Measurements from ENCODE around the gene POLR3GL.
"Not testable (repeated sequence)": the region's sequence is repeated elsewhere in the genome, so short reads cannot be mapped to it uniquely, and the experiment has no call there.

Gene POLR3GL, protein sequence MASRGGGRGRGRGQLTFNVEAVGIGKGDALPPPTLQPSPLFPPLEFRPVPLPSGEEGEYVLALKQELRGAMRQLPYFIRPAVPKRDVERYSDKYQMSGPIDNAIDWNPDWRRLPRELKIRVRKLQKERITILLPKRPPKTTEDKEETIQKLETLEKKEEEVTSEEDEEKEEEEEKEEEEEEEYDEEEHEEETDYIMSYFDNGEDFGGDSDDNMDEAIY

DNA sequence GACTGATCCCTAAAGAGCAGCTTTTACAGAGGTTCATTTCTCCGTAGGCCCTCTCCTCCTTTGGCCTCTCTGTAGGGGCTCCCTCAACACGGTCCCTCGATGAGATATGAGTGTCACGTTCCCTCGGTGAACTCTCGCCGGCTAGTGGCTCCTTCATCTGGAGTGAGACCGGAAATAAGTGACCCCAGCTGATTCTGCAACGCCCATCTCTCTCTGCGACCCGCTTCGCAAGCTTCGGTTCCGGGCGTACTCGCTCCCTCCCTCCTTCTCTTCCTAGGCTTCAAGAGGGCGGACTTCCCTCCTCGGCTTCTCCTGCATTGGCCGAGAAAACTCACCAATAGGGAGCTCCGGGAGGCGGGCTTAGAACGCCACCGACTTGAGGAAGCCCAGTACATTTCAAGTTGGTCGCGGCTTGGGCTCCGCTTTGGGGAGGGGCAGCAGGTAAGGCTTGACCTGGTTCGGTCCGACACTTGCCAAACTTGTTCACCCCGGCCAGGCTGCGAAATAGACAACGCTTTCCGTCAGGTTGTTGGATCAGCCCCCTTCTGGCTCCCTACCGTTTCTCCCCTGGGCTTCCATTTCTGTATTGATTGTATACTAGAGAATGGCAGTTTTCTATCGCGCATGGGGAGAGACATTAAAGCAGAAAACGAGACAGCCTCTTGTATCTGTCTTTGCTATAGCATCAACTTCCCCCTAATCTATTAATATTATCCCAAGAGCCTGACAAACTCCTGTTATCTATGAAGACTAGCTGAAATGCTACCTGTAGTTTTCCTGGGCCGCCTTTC is at the start of gene POLR3GL, which contains the start of gene ANKRD34A:
POLR3GL (plus strand) TSS at position 363 of the 791 bp plus-strand sequence. CDS start 10,176 bp downstream, outside the sequence.
ANKRD34A (minus strand) TSS at position 248 of the 791 bp plus-strand sequence. CDS start 2,816 bp downstream, outside the sequence.
- peak; percentile 75 for DNase-seq

DNA sequence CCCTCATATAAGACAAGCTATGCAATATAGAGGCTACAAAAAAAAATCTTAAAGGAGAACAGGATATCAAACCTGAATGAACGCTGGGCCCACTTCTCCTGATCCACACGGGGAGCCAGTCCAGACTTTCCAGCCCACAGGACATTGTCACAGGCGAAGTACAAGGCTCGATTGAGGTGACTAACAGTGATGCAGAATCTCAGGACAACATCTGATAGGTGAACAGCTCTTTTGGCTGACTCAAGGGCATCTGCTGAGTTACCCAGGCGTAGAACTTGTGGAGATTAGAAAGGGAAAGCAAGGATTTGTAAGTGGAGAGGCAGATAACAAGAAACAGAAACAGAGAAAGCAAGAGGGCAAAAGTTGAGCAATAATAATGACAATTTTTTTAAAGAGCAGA is 47.7 kb upstream of the POLR3GL start:
- DNase-seq = no peak

DNA sequence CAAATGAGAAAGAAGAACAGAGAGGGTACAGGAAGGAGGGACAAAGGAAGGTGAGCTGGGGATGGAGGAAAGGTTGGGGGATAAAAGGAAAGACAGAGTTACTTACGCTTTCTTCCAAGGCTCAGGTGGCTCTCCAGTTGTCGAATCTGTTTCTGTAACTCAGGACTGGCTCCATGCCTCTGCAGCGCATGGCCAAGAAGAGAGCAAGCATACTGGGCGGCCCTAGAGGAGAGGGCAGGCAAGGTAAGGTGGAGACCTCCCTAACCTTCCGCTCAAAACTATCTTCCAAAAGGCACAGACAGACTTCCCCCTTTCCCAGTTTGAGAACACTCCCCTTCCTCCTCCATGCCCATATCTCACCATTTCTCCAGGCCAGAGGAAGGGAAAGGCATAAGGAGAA is 46.9 kb upstream of the POLR3GL start:
- no peak for DNase-seq

DNA sequence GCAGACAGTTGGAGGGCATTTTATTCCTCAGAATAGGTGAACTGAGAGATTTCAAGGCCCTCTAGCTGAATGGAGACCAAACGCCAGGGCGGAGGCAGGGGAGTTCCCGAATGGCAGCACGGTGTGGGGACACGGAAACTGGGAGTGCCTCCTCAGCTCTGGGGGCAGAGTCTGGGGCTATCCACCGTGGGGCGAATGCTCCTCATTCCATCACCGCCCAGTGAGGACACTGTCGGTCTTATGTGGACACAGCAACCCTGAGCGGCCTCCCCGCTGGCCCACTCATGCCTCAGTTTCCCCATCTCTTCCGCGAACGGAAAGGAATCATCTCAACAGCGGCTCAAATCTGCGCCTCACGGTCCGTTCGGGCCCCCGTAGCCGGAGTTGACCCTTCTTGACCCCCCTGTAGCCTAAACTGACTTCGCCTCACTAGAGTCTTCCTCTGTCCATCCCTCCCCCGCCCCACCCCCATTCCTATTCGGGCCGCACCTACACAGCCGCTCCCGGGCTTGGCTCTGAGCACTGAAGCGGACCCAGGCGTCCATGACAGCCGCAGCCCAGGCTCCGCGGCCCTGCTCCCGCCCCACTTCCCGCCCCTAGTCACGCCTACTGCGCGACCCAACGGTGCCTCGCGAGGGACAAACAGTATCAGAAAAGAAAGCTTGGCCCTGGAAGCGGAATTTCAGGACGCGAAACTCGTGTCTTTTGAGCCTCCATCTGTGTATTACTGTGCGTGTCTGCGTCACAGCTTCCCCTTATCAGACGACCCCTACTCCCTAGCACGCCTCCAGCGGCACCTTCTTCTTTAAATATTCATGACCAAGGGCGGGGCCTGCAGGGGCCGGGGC is 46.1 kb upstream of the POLR3GL start, which contains the start of gene PEX11B:
PEX11B (minus strand) TSS at position 574 of the 848 bp plus-strand sequence; CDS start at position 545, 29 bp downstream.
- DNase-seq = peak; percentile 51

DNA sequence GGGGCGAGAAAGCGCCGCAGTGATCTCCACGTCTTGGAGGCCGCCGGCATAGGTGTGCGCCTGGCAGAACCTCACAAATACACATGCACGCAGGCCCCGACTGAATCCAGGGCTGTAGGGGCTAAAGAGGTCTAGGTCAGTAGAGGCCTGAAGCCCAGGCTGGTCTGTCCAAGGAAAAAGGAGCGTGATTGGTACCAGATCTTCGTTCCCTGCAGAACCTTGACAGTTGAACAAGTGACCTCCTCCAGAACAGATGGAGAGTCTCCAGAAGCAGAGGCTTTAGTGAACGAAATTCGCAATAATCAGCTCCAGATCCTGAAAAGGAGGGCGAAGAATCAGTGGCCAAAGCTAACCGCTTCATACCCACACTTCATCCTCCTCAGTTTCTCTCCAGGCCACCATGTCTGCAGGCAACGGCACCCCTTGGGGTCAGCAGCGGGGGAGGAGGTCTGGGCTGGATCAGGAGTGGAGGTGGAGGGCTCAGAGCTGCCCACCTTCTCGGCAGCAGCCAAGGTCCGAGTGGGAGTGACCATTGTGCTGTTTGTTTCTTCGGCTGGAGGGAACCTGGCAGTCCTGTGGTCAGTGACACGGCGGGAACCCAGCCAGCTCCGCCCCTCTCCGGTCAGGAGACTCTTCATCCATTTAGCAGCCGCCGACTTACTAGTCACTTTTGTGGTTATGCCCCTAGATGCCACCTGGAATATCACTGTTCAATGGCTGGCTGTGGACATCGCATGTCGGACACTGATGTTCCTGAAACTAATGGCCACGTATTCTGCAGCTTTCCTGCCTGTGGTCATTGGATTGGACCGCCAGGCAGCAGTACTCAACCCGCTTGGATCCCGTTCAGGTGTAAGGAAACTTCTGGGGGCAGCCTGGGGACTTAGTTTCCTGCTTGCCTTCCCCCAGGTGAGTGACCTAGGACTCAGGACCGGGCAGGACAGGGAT is 45.2 kb upstream of the POLR3GL start:
- no peak for DNase-seq

DNA sequence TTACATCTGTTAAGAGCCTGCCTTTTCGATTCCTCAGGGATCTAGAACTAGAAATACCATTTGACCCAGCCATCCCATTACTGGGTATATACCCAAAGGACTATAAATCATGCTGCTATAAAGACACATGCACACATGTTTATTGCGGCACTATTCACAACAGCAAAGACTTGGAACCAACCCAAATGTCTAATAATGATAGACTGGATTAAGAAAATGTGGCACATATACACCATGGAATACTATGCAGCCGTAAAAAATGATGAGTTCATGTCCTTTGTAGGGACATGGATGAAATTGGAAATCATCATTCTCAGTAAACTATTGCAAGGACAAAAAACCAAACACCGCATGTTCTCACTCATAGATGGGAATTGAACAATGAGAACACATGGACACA is 44.2 kb upstream of the POLR3GL start:
- not testable (repeated sequence) for DNase-seq

DNA sequence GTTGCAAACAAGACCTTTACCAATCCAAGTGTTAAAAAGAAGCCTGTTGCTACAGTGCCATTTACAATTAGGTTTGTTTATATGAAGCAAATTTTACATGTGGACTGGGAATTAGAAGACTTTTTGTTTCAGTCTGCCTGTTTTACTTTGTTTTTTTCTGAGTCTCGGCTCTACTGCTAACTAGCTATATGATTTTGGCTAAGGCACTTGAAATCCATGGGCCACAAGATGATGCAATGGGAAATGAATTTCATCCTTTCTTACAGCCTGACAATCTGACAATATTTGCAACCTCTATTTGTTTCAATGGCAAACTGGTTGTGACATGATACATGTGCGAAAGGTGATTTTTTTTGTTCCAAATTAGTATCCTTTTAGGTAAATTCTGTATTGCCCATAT is 42.2 kb upstream of the POLR3GL start:
- DNase-seq = no peak

DNA sequence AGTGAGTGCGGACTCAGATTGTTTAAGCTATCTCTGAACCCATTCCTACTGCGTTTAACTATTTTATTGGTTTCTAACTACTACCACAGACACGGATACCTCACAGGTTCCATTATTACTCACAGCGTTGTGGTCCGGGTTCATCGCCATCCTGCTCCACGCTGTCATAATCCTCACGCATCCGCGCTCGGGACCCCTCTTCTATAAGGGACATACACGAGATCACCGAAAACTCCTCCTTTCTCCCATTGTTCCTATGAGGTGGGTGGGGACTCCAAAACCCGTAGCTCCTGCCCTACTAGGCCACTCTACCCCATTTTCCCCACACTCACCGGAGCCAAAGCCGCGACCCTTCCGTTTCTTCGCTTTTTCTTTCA is 37.8 kb upstream of the POLR3GL start:
- no peak for DNase-seq

DNA sequence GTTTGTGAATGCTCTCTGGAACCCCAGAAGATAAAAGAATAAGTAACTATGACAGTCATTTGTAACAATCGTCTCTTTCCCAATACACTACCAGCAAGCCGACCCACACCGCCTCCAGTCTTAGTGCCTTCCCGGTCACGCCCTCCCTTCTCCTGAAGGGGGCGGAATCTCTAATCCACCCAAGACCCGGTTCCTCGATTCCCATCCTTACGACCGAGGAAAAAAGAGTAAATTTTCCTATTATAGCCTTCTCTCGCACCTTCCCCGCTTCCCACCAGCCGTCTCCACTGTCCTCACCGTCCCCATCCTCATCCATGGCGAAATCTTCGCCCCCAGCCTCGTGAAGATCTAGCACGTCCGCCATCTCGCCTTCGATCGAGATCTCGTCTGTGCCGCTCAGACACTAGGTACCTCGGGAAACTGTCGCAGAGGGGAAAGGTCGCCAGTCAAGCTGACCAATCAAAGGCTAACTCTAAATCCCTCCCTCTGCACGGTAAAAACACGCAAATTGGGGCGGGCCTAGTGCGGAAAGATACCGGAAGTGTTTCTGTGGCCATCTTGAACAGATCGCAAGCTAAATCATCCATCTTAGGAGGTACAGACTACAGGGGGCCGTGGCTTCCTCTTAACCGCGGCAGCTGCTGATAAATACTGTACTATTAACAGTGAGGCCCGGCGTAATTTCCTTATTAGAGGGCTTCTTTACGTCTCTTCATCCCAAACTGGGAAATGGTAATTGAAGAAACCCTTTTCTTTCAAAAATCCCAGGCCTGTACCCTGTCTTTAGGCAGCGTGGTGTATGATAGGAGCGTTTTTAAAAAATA is 37.2 kb upstream of the POLR3GL start, which contains the start of gene RBM8A:
RBM8A (minus strand) TSS at position 422 of the 824 bp plus-strand sequence; CDS start at position 364, 58 bp downstream.
- DNase-seq = peak; percentile 89

DNA sequence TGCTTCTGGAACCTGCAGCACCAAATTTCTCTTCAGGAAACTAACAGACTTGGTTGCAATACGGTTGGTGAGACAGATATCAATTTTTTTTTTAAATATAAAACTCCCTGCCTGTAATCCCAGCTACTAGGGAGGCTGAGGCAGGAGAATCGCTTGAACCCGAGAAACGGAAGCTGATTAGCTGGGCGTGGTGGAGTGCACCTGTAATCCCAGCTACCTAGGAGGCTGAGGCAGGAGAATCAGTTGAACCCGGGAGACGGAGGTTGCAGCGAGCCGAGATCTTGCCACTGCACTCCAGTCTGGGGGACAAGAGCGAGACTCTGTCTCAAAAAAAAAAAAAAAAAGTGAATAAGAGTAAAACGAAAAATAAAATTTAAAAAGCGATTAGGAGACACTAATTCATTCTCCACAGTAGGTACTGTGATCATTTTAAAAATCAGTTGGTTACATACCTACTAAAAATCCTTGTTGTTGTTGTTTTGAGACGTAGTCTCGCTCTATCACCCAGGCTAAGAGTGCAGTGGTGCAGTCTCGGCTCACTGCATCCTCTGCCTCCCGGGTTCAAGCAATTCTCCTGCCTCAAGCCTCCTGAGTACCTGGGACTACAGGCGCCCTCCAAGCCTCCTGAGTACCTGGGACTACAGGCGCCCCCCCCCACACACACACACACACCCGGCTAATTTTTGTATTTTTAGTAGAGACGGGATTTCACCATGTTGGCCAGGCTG is 36.4 kb upstream of the POLR3GL start:
- no peak for DNase-seq

DNA sequence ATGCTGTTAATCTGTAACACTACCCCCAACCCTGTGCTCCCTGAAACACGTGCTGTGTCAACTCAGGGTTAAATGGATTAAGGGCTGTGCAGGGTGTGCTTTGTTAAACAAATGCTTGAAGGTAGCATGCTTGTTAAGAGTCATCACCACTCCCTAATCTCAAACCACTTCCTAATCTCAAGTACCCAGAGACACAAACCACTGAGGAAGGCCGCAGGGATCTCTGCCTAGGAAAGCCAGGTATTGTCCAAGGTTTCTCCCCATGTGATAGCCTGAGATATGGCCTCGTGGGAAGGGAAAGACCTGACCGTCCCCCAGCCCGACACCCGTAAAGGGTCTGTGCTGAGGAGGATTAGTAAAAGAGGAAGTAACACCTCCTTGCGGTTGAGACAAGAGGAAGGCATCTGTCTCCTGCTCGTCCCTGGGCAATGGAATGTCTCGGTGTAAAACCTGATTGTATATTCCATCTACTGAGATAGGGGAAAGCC is 31.9 kb upstream of the POLR3GL start:
- DNase-seq = not testable (repeated sequence)

DNA sequence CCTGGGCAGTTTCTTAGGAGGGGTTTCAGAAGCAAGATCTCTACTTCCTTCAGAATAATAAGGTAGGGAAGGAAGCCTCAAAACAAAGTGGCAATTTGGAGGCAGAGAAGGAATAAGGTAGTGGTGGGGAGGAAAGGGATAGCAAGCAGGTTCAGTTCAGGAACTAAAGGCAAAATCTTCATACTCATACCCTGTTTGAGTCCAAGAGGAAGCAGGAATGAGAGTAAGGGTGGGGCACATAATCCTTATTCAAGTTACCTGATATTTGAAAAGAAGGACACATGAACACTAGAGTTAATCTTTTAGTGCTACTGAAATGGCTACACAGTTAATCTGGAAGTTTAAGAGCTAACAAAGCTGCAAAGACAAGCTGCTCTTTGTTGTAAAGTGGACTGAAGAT is 28.8 kb upstream of the POLR3GL start:
- DNase-seq = no peak

DNA sequence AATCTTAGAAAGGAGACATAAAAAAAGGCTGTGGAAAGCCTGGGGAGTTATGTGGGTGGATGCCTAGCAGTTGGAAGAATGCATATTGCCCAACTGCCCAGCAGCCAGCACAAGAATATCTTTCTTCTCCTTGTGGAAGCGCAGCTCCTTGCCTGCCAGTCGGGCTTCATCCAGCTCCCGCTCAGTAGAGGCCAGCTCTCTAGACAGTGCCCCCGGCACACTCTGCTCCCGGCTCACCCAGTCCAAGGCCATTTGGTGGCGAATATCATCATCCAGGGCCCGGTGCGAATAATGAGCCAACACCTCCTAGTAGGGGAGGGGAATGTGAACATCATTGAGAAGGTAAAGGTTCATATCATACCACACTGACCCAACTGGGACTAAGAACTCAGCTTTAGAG is 28.2 kb upstream of the POLR3GL start:
- no peak for DNase-seq

DNA sequence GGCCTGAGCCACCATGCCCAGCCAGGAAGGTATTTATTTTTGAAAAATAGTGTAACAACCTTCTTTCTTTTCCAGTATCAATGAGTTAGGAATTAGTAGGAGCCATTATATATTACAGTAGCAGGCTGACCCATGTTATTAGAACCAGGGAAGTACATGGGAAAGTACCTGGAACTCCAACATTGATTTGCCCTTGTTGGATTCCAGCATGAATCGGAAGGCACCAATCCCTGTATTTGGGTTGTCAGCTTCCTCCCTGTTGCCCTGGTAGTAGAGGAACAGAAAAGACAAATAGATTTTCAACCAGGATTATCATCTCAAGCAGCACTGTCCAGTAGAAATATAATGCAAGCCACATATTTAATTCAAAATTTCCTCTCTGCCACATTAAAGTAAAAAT is 27.1 kb upstream of the POLR3GL start:
- no peak for DNase-seq

DNA sequence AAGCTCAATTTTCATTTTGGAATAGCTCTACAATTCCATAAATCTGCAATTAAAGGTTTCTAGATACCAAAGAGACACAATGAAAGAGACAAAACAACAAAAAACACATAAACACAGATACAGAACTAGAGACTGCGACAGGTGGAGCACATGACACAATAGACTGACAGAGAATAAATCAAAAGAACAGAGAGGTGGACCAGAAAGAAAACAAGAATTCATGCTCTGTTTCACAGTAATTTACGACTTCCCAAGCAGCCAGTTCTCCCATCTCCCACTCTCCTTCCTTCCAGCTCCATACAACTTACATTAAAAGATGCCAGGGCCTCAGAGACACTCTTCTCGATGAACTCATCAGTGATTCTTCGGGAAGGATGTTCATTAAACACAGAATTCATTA is 22.1 kb upstream of the POLR3GL start:
- DNase-seq = no peak

DNA sequence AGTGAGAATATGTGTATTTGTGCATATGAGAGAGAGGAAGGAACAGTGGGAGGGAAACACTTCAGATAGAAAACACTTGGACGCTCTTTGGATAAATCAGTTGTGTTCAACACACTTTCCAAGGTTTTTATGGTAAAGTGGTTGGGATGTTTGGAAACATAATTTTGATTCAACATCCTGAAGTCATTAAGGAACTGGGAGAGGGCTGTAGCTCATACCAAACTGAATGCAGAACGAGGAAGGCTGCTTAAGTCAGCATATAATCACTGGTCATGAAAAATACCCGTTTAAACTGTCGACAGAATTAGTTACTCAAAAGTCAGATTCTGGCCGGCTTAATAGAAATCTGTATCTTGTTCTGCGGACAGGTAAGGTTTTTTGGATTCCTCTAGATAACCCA is 21.6 kb upstream of the POLR3GL start:
- DNase-seq = no peak

DNA sequence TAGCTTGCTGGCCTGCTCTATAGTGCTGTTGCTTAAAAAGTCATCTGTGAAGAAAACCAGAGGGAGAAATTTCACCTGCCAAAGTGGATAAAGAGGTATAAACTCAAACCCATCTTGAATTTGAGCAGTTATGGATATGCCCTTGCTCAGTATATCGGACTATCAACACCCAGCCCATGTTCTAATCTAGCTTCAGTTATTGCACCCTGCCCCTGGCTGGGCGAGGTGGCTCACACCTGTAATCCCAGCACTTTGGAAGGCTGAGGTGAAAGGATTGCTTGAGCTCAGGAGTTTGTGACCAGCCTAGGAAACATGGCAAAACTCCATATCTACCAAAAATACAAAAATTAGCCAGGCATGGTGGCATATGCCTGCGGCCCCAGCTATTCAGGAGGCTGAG is 20.0 kb upstream of the POLR3GL start:
- DNase-seq = no peak

DNA sequence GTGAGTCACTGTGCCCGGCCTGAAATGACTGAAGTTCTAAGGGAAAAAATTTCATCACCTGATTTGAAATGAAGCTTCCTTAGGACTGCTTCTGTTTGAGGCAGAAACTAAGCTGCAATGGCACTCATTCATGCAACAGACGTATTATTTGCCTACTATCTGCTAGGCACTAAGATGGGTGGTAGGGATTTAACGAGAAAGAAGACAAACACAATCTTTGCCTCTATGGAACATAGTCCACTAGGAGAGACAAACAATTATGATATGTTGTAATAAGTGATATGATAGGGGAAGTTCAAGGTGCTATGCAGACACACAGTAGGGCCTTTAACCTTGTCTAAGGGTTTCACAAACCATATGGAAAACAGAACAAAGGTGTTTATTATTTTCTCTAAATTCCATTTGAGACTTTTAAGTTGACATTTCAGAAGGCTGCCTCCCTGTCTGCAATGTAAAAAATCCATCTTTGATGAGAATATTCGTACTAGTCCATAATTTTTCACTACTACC is 18.0 kb upstream of the POLR3GL start:
- no peak for DNase-seq

DNA sequence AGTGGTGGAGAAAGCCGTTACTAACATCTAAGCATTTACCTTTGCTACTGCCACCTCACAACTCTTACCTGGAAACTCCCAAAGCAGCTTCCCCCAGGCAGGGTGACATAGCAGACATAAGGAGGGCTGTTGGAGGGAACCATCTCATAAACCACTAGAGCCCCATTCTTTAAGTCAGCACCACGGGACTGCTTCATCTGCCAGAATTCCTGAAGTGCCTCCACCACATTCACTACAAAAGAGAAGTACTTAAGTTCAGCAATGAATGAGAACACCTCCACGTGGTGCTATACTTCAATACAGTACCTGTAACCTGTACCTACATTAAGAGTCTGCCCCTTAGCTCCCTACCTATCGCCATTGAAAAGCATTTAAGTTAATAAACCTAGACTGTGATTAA is 16.9 kb upstream of the POLR3GL start:
- DNase-seq = no peak

DNA sequence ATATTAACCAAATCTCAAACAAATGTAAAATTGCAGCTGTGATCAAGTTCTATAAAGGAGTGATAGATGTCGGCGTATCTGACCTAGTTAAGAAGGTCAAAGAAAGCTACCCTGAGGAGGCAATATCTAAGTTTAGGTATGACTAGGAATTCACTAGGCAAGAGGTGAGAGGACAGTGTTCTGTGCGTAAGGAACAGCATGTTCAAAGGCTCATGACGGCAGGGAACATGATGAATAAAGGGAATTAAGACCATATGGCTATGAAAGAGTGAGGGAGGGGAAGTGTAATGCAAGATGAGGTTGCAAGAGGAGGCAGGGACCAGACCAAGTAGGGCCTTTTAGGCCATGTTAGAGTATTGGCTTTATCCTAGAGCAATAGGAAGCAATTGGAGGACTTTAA is 15.3 kb upstream of the POLR3GL start:
- DNase-seq = no peak
